ENCODE data around the gene TMEM131.

GRCh38 chr2:97712693-97713295 is 283.0 kb downstream of the TMEM131 start:
- TF ChIP-seq CTCF (conservative IDR thresholded peaks at IDR 0.05; ENCODE audit: low read length) = no peak
- TF ChIP-seq EZH2phosphoT487 (IDR thresholded peaks at IDR 0.05; ENCODE audit: borderline replicate concordance, low read depth, low read length) = no peak
